Measurements from ENCODE around the gene SNCG. TPM values are rescaled to one million over a fixed set of nuclear protein-coding genes. Genes with fewer than 3 reads are reported as not detected.
A peak's percentile ranks its signal among the peaks of the same experiment; 100 is the strongest.
"Not testable (repeated sequence)": the region's sequence is repeated elsewhere in the genome, so short reads cannot be mapped to it uniquely, and the experiment has no call there.

SNCG gene
- total RNA-seq, 1 donor from 2014 or later, result 1.2 TPM

GRCh38 chr10:86992456-86992855 is 34.1 kb downstream of the SNCG start:
- no peaks in the 10 kb centered on the region for H3K27me3 Mint-ChIP-seq (ENCODE audit: low read depth)
- no peak for TF ChIP-seq CTCF (IDR thresholded peaks at IDR 0.05)
- peaks cover 20% of the 10 kb centered on the region for H3K4me1 Mint-ChIP-seq (ENCODE audit: low read depth)
- H3K4me3 Mint-ChIP-seq (ENCODE audit: unreplicated experiment), result no peak overlapping the region
- H3K27ac Mint-ChIP-seq (ENCODE audit: unreplicated experiment), result peak overlapping the region; percentile 50
- H3K9me3 Mint-ChIP-seq (ENCODE audit: low read depth), result no peaks in the 10 kb centered on the region
- peaks cover 1% of the 10 kb centered on the region for H3K36me3 Mint-ChIP-seq (ENCODE audit: low read depth)
- DNase-seq (ENCODE audit: low spot score), result no peak

- DNase-seq (ENCODE audit: low spot score), result no peak
- no peak overlapping the region for H3K4me3 Mint-ChIP-seq (ENCODE audit: unreplicated experiment)
- peaks cover 1% of the 10 kb centered on the region for H3K36me3 Mint-ChIP-seq (ENCODE audit: low read depth)
- H3K4me1 Mint-ChIP-seq (ENCODE audit: low read depth), result peaks cover 20% of the 10 kb centered on the region
- TF ChIP-seq CTCF (IDR thresholded peaks at IDR 0.05), result no peak
- H3K27me3 Mint-ChIP-seq (ENCODE audit: low read depth), result no peaks in the 10 kb centered on the region
- H3K27ac Mint-ChIP-seq (ENCODE audit: unreplicated experiment), result peak overlapping the region; percentile 50
- no peaks in the 10 kb centered on the region for H3K9me3 Mint-ChIP-seq (ENCODE audit: low read depth)
These were observed 34.5 kb downstream of the SNCG start for GRCh38 chr10:86992929-86993328.

GRCh38 chr10:86999802-87000403 is 41.5 kb downstream of the SNCG start:
- not testable (repeated sequence) for H3K4me1 Mint-ChIP-seq (ENCODE audit: low read depth); H3K27ac Mint-ChIP-seq (ENCODE audit: unreplicated experiment); H3K9me3 Mint-ChIP-seq (ENCODE audit: low read depth); H3K27me3 Mint-ChIP-seq (ENCODE audit: low read depth); H3K4me3 Mint-ChIP-seq (ENCODE audit: unreplicated experiment); H3K36me3 Mint-ChIP-seq (ENCODE audit: low read depth); DNase-seq (ENCODE audit: low spot score)

- no peak for DNase-seq (ENCODE audit: low spot score)
- H3K9me3 Mint-ChIP-seq (ENCODE audit: low read depth), result no peaks in the 10 kb centered on the region
- H3K27ac Mint-ChIP-seq (ENCODE audit: unreplicated experiment), result no peak overlapping the region
- TF ChIP-seq CTCF (IDR thresholded peaks at IDR 0.05), result no peak
- peaks cover 8% of the 10 kb centered on the region for H3K4me1 Mint-ChIP-seq (ENCODE audit: low read depth)
- H3K27me3 Mint-ChIP-seq (ENCODE audit: low read depth), result no peaks in the 10 kb centered on the region
- H3K4me3 Mint-ChIP-seq (ENCODE audit: unreplicated experiment), result no peak overlapping the region
- no peaks in the 10 kb centered on the region for H3K36me3 Mint-ChIP-seq (ENCODE audit: low read depth)
These were observed 42.1 kb downstream of the SNCG start for GRCh38 chr10:87000491-87000890.

DNA sequence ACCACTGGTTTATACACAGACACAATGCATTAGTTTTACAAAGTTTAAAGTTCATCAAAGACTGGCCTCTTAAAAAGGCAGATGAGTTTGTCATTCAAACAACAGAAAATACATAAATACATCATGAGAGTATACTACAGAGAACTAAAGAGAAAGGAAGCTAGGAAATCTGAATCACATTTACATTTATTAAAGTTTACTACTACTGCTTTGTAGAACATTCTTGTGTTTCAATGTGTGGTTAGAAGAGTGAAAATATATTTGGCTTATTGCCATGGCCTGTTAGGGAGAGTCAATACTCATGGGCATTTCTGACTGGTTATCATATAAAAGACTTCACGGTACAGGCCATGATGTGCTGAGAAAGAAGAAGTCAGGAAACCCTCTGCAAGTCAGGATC is 48.7 kb downstream of the SNCG start:
- not testable (repeated sequence) for H3K27me3 Mint-ChIP-seq (ENCODE audit: low read depth); H3K4me3 Mint-ChIP-seq (ENCODE audit: unreplicated experiment); H3K9me3 Mint-ChIP-seq (ENCODE audit: low read depth); DNase-seq (ENCODE audit: low spot score); H3K27ac Mint-ChIP-seq (ENCODE audit: unreplicated experiment); H3K4me1 Mint-ChIP-seq (ENCODE audit: low read depth); H3K36me3 Mint-ChIP-seq (ENCODE audit: low read depth)

DNA sequence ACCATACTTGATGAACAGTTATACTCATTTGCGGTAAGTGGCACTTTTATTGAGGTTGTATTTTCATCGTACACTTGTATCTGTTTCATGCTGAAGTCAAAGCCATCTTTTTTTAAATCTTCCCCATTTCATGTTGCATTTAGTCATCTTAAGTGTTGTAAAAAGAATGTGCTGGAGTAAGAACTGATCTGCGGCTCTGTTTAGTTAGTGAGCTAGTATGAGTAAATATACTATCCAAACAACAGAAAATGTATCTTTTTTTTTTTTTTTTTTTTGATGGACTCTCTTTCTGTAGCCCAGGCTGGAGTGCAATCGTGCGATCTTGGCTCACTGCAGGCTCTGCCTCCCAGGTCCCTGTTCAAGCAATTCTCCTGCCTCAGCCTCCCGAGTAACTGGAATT is 49.3 kb downstream of the SNCG start:
- H3K9me3 Mint-ChIP-seq (ENCODE audit: low read depth); DNase-seq (ENCODE audit: low spot score); H3K4me1 Mint-ChIP-seq (ENCODE audit: low read depth); H3K36me3 Mint-ChIP-seq (ENCODE audit: low read depth); H3K4me3 Mint-ChIP-seq (ENCODE audit: unreplicated experiment); H3K27me3 Mint-ChIP-seq (ENCODE audit: low read depth): not testable (repeated sequence)
- peak overlapping the region; percentile 39 for H3K27ac Mint-ChIP-seq (ENCODE audit: unreplicated experiment)

GRCh38 chr10:87008303-87008702 is 49.9 kb downstream of the SNCG start:
- not testable (repeated sequence) for H3K36me3 Mint-ChIP-seq (ENCODE audit: low read depth); H3K27ac Mint-ChIP-seq (ENCODE audit: unreplicated experiment); H3K9me3 Mint-ChIP-seq (ENCODE audit: low read depth); DNase-seq (ENCODE audit: low spot score); H3K4me3 Mint-ChIP-seq (ENCODE audit: unreplicated experiment); H3K4me1 Mint-ChIP-seq (ENCODE audit: low read depth); H3K27me3 Mint-ChIP-seq (ENCODE audit: low read depth)

DNA sequence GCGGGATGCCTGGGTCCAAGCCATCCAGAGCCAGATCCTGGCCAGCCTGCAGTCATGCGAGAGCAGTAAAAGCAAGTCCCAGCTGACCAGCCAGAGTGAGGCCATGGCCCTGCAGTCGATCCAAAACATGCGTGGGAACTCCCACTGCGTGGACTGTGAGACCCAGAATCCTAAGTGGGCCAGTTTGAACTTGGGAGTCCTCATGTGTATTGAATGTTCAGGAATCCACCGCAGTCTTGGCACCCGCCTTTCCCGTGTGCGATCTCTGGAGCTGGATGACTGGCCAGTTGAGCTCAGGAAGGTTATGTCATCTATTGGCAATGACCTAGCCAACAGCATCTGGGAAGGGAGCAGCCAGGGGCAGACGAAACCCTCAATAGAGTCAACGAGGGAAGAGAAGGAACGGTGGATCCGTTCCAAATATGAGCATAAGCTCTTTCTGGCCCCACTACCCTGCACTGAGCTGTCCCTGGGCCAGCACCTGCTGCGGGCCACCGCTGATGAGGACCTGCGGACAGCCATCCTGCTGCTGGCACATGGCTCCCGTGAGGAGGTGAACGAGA is 50.8 kb downstream of the SNCG start:
- not testable (repeated sequence) for H3K4me1 Mint-ChIP-seq (ENCODE audit: low read depth); H3K27ac Mint-ChIP-seq (ENCODE audit: unreplicated experiment); H3K4me3 Mint-ChIP-seq (ENCODE audit: unreplicated experiment); H3K9me3 Mint-ChIP-seq (ENCODE audit: low read depth); H3K36me3 Mint-ChIP-seq (ENCODE audit: low read depth); H3K27me3 Mint-ChIP-seq (ENCODE audit: low read depth); DNase-seq (ENCODE audit: low spot score)

Data from chondrocyte (in vitro differentiated cells).